Tibial nerve (tissue), 4 donors: ENCODE data around the gene IL17RE. TPM values are rescaled to one million over a fixed set of nuclear protein-coding genes. Genes with fewer than 3 reads are reported as not detected.

Source experiments
- DNase-seq, 2 donors: peaks; one replicate each; pipeline ENCODE4 v3.0.0-alpha.2; 2019; ENCODE audit warnings: low spot score in 2 of 2
- H3K27ac ChIP-seq, 4 donors: fragments of 200-600 bp; sonication (generic) in 3 of 4; one replicate each; pipeline ENCODE4 v1.5.1; 2017 to 2019; ENCODE audit warnings: mild to moderate bottlenecking in 1 of 4
- H3K27me3 ChIP-seq, 2 donors: fragments of 200-600 bp; sonication (generic) in 1 of 2; one replicate each; pipeline versions ENCODE4 v1.5.1 to v1.6.0; 2017 to 2019
- H3K36me3 ChIP-seq, 3 donors: fragments of 200-600 bp; sonication (generic); one replicate each; pipeline ENCODE4 v1.5.1; 2018 to 2019
- H3K4me1 ChIP-seq, 4 donors: fragments of 200-600 bp; sonication (generic) in 3 of 4; one replicate each; pipeline ENCODE4 v1.5.1; 2017 to 2019
- H3K4me3 ChIP-seq, 4 donors: fragments of 200-600 bp; sonication (generic) in 3 of 4; one replicate each; pipeline ENCODE4 v1.5.1; 2017 to 2019; ENCODE audit warnings: mild to moderate bottlenecking in 1 of 4, moderate library complexity in 1 of 4
- H3K9me3 ChIP-seq, 4 donors: fragments of 200-600 bp; sonication (generic) in 3 of 4; one replicate each; pipeline ENCODE4 v1.5.1; 2017 to 2019
- EP300 ChIP-seq, 2 donors: sonication (generic); formaldehyde crosslinking; IDR thresholded peaks; one replicate each; pipeline ENCODE4 v1.6.1; 2017; ENCODE audit warnings: antibody characterized with exemption in 2 of 2, mild to moderate bottlenecking in 1 of 2
- POLR2A ChIP-seq, 2 donors: fragments of 450-650 bp; IDR thresholded peaks; one replicate each; pipeline ENCODE4 v1.6.1; 2017; ENCODE audit warnings: antibody characterized with exemption in 2 of 2, mild to moderate bottlenecking in 2 of 2, moderate library complexity in 2 of 2
- WGBS, 2 donors: methylation state at CpG; one replicate each; pipeline ENCODE4 v1.1.5; 2018; 5-methylcytosine and 5-hydroxymethylcytosine counted together
- total RNA-seq, 4 donors: library from RNA; depleted of rRNA; stranded (reverse); fragments of >200 nt; gene quantifications; one replicate each; pipeline ENCODE4 v1.1.0, GENCODE V29; 2016
- TF ChIP-seq, protein P1 (sequence below), 5 experiments: fragments of 200-600 bp in 3 of 5; fragments of 450-650 bp in 2 of 5; sonication (generic) in 3 of 5; IDR thresholded peaks; one replicate each; pipeline ENCODE4 v1.5.1; 2016 to 2019; ENCODE audit warnings: antibody characterized with exemption in 5 of 5, mild to moderate bottlenecking in 3 of 5, moderate library complexity in 2 of 5

Gene IL17RE
- total RNA-seq, 4 donors from 2014 or later: 0.59 to 10.1 (median 5.6) TPM

- 0 to 13% methylated on average over 8 to 57 of the region's 90 CpGs for WGBS, 2 donors
- DNase-seq: peak; percentile 66 to 75
- peaks cover 0 to 29% (median 5%) of the 10 kb centered on the region in 4 donors for H3K4me1 ChIP-seq
- peaks cover 0 to 51% (median 0%) of the 10 kb centered on the region in 3 donors for H3K36me3 ChIP-seq
- peak overlapping the region; percentile 48 to 92 (median 70) for H3K4me3 ChIP-seq
- TF ChIP-seq POLR2A (IDR thresholded peaks at IDR 0.05) (peak in 1 of 2 donors; percentile 39), EP300 (IDR thresholded peaks at IDR 0.05) (peak in 1 of 2 donors; percentile 64)
- TF ChIP-seq, protein P1, sequence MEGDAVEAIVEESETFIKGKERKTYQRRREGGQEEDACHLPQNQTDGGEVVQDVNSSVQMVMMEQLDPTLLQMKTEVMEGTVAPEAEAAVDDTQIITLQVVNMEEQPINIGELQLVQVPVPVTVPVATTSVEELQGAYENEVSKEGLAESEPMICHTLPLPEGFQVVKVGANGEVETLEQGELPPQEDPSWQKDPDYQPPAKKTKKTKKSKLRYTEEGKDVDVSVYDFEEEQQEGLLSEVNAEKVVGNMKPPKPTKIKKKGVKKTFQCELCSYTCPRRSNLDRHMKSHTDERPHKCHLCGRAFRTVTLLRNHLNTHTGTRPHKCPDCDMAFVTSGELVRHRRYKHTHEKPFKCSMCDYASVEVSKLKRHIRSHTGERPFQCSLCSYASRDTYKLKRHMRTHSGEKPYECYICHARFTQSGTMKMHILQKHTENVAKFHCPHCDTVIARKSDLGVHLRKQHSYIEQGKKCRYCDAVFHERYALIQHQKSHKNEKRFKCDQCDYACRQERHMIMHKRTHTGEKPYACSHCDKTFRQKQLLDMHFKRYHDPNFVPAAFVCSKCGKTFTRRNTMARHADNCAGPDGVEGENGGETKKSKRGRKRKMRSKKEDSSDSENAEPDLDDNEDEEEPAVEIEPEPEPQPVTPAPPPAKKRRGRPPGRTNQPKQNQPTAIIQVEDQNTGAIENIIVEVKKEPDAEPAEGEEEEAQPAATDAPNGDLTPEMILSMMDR (IDR thresholded peaks at IDR 0.05): peak; percentile 77 to 92 (median 88)
- peak overlapping the region; percentile 81 to 94 (median 86) for H3K27ac ChIP-seq
- no peaks in the 10 kb centered on the region for H3K27me3 ChIP-seq
- no peaks in the 10 kb centered on the region for H3K9me3 ChIP-seq
These were observed 43.7 kb downstream of the IL17RE start for GRCh38 chr3:9946112-9947024.

- peaks cover 0 to 46% (median 0%) of the 10 kb centered on the region in 3 donors for H3K36me3 ChIP-seq
- H3K27ac ChIP-seq: peak overlapping the region; percentile 81 to 94 (median 86)
- TF ChIP-seq EP300 (IDR thresholded peaks at IDR 0.05) (peak in 1 of 2 donors; percentile 61), POLR2A (IDR thresholded peaks at IDR 0.05) (peak in 1 of 2 donors; percentile 35)
- TF ChIP-seq, protein P1 (IDR thresholded peaks at IDR 0.05): peak; percentile 34 to 84 (median 78)
These were observed 44.7 kb downstream of the IL17RE start for GRCh38 chr3:9947025-9947995.

GRCh38 chr3:9948586-9948985, 45.9 kb downstream of the IL17RE start:
- 80 to 82% methylated on average over 3 of the region's 3 CpGs for WGBS, 2 donors
- no peak for DNase-seq
- Histone ChIP-seq H3K4me1 (peaks cover 0 to 40% (median 15%) of the 10 kb centered on the region in 4 donors), H3K4me3 (no peak overlapping the region), H3K36me3 (peaks cover 0 to 33% (median 0%) of the 10 kb centered on the region in 3 donors), H3K9me3 (no peaks in the 10 kb centered on the region), H3K27ac (peak overlapping the region in 1 of 4 donors; percentile 91), H3K27me3 (no peaks in the 10 kb centered on the region)
- no peak for TF ChIP-seq POLR2A (IDR thresholded peaks at IDR 0.05)
- no peak for TF ChIP-seq EP300 (IDR thresholded peaks at IDR 0.05)
- TF ChIP-seq, protein P1 (IDR thresholded peaks at IDR 0.05): no peak

More at GRCh38 chr3:9947025-9947995, 44.7 kb downstream of the IL17RE start:
- 29 to 39% methylated on average over 30 to 50 of the region's 86 CpGs for WGBS, 2 donors
- Histone ChIP-seq H3K9me3 (no peaks in the 10 kb centered on the region), H3K27me3 (no peaks in the 10 kb centered on the region), H3K4me1 (peaks cover 0 to 39% (median 13%) of the 10 kb centered on the region in 4 donors), H3K4me3 (peak overlapping the region; percentile 48 to 92 (median 70))
- DNase-seq: peak; percentile 31 to 40

- TF ChIP-seq, protein P1 (IDR thresholded peaks at IDR 0.05): no peak
- TF ChIP-seq EP300 (IDR thresholded peaks at IDR 0.05) (no peak), POLR2A (IDR thresholded peaks at IDR 0.05) (no peak)
- Histone ChIP-seq H3K36me3 (peaks cover 0 to 28% (median 0%) of the 10 kb centered on the region in 3 donors), H3K27me3 (no peaks in the 10 kb centered on the region), H3K9me3 (no peaks in the 10 kb centered on the region), H3K4me1 (peaks cover 0 to 40% (median 15%) of the 10 kb centered on the region in 4 donors), H3K27ac (no peak overlapping the region), H3K4me3 (no peak overlapping the region)
- WGBS, 2 donors: 94 to 97% methylated on average over 4 to 7 of the region's 7 CpGs
- DNase-seq: no peak
These were observed 46.5 kb downstream of the IL17RE start for GRCh38 chr3:9949115-9949514.
